Sigmoid colon (tissue), 7 donors: ENCODE data around the gene ZMIZ1. TPM values are rescaled to one million over a fixed set of nuclear protein-coding genes. Genes with fewer than 3 reads are reported as not detected.

Experiments used
- DNase-seq: peaks from one replicate; pipeline ENCODE4 v3.0.0-alpha.2; 2019
- H3K27ac ChIP-seq, 4 donors: fragments of 200-600 bp; sonication (generic); one replicate each; pipeline ENCODE4 v1.5.1; 2016 to 2019; ENCODE audit warnings: mild to moderate bottlenecking in 1 of 4
- H3K27me3 ChIP-seq, 3 donors: fragments of 200-600 bp; sonication (generic); one replicate each; pipeline ENCODE4 v1.5.1; 2019; ENCODE audit warnings: mild to moderate bottlenecking in 1 of 3
- H3K36me3 ChIP-seq, 4 donors: fragments of 200-600 bp; sonication (generic); one replicate each; pipeline ENCODE4 v1.5.1; 2016 to 2019
- H3K4me1 ChIP-seq, 4 donors: fragments of 200-600 bp; sonication (generic); one replicate each; pipeline ENCODE4 v1.5.1; 2017 to 2019
- H3K4me3 ChIP-seq, 4 donors: fragments of 200-600 bp; sonication (generic); one replicate each; pipeline ENCODE4 v1.5.1; 2017 to 2019; ENCODE audit warnings: mild to moderate bottlenecking in 2 of 4, moderate library complexity in 1 of 4
- H3K9me3 ChIP-seq, 4 donors: fragments of 200-600 bp in 3 of 4; sonication (generic) in 3 of 4; one replicate each; pipeline versions ENCODE4 v1.5.1 to v1.6.1; 2013 to 2019
- EP300 ChIP-seq, 4 donors: sonication (generic); formaldehyde crosslinking; IDR thresholded peaks; one replicate each; pipeline ENCODE4 v1.6.1; 2017; ENCODE audit warnings: antibody characterized with exemption in 4 of 4
- POLR2A ChIP-seq, 2 donors: fragments of 450-650 bp; IDR thresholded peaks; one replicate each; pipeline ENCODE4 v1.6.1; 2016; ENCODE audit warnings: antibody characterized with exemption in 2 of 2, mild to moderate bottlenecking in 2 of 2, moderate library complexity in 2 of 2
- POLR2AphosphoS5 ChIP-seq, 4 donors: sonication (generic); formaldehyde crosslinking; IDR thresholded peaks; one replicate each; pipeline ENCODE4 v1.6.1; 2017; ENCODE audit warnings: antibody characterized with exemption in 4 of 4
- WGBS, 2 donors: extraction: QIAGEN DNeasy Blood & Tissue Kit; methylation state at CpG; one replicate each; pipeline ENCODE4 v1.1.7; 2013; 5-methylcytosine and 5-hydroxymethylcytosine counted together
- intact Hi-C: fragments of 100-400 bp; cut with DNase I; formaldehyde crosslinking; loops from one replicate; pipeline ENCODE4 v1.15.1; 2023
- polyA plus RNA-seq, 3 donors: library from polyadenylated mRNA; stranded (reverse); fragments of 200-250 nt; gene quantifications; one replicate each; pipeline ENCODE4 v1.2.3, GENCODE V29; 2013
- total RNA-seq, 4 donors: library from RNA; depleted of rRNA; stranded (reverse); fragments of >200 nt; gene quantifications; one replicate each; pipeline ENCODE4 v1.1.0, GENCODE V29; 2016
- TF ChIP-seq, protein P1 (sequence below), 4 experiments: fragments of 450-650 bp in 3 of 4; fragments of 200-600 bp in 1 of 4; IDR thresholded peaks; one replicate each; pipeline ENCODE4 v1.5.1; 2016 to 2019; ENCODE audit warnings: antibody characterized with exemption in 4 of 4, mild to moderate bottlenecking in 3 of 4, moderate library complexity in 2 of 4
- donor health status: healthy with polysubstance abuse.
- donor health status: Bipolar disorder and iron deficiency.
- donor health status: healthy.

ZMIZ1 gene
- total and polyA plus RNA-seq, 7 donors: 17.4 to 49.3 (median 31.5) TPM

DNA sequence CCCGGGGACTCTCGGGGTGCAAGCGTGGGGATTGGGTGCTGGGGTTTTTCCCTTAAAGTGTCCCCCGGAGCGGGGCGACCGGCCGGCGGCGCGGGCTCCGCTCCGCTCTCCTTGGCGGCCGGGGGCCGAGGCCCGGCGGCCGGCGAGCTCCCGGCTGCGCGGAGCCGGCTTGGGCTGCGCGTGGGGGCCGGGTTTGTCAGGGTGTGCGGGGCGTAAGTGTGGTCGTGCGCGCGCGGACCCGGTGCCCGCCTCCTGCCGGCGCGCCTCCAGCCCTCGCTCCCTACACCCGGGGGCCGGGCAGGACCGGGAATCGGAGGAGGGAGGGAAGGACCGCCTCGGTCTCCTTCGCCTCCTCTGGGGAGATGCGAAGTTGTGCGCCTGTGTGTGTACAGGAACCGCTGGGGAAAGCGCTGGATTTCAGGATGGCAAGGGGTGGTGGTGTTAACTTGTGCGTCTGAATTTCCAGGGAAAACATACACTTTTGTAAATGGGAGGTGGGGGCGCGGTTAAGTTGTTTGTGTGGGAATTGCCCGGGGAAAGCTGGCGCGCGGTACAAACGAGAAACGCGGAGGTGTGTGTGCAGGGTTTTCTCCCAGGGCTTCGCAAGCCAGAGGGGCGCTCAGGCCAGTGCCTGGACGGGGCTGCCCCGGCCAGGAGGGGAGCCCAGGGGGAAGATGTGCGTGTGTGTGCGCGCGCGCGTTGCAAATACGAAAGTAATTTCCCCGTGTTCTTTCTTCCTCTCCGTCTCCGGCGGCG, 737 bp downstream of the ZMIZ1 start:
- intact Hi-C loops: loop anchor here (1.0 to 10.0 kb wide), 10 partner anchors 81 to 1022 kb away; no protein-coding TSS in a partner anchor
- Histone ChIP-seq H3K4me3 (peak overlapping the region; percentile 70 to 96 (median 84)), H3K9me3 (no peaks in the 10 kb centered on the region), H3K27me3 (no peaks in the 10 kb centered on the region), H3K27ac (peak overlapping the region; percentile 96 to 100 (median 99)), H3K4me1 (peaks cover 2 to 55% (median 48%) of the 10 kb centered on the region in 4 donors), H3K36me3 (no peaks in the 10 kb centered on the region)
- TF ChIP-seq EP300 (IDR thresholded peaks at IDR 0.05): no peak
- peak in 1 of 2 donors; percentile 36 for TF ChIP-seq POLR2A (IDR thresholded peaks at IDR 0.05)
- TF ChIP-seq, protein P1, sequence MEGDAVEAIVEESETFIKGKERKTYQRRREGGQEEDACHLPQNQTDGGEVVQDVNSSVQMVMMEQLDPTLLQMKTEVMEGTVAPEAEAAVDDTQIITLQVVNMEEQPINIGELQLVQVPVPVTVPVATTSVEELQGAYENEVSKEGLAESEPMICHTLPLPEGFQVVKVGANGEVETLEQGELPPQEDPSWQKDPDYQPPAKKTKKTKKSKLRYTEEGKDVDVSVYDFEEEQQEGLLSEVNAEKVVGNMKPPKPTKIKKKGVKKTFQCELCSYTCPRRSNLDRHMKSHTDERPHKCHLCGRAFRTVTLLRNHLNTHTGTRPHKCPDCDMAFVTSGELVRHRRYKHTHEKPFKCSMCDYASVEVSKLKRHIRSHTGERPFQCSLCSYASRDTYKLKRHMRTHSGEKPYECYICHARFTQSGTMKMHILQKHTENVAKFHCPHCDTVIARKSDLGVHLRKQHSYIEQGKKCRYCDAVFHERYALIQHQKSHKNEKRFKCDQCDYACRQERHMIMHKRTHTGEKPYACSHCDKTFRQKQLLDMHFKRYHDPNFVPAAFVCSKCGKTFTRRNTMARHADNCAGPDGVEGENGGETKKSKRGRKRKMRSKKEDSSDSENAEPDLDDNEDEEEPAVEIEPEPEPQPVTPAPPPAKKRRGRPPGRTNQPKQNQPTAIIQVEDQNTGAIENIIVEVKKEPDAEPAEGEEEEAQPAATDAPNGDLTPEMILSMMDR (IDR thresholded peaks at IDR 0.05): no peak
- peak; percentile 3 to 76 (median 35) for TF ChIP-seq POLR2AphosphoS5 (IDR thresholded peaks at IDR 0.05)
- peak; percentile 81 for DNase-seq
- 0% methylated on average over 77 of the region's 77 CpGs for WGBS, 2 donors

GRCh38 chr10:79070081-79070605, 1.4 kb downstream of the ZMIZ1 start:
- H3K4me3 ChIP-seq: peak overlapping the region; percentile 70 to 96 (median 84)
- DNase-seq: peak; percentile 83
- WGBS, 2 donors: 1% methylated on average over 55 of the region's 55 CpGs
- H3K4me1 ChIP-seq: peaks cover 2 to 61% (median 54%) of the 10 kb centered on the region in 4 donors
- H3K27me3 ChIP-seq: no peaks in the 10 kb centered on the region
- no peaks in the 10 kb centered on the region for H3K9me3 ChIP-seq
- no peak for TF ChIP-seq POLR2A (IDR thresholded peaks at IDR 0.05)
- TF ChIP-seq POLR2AphosphoS5 (IDR thresholded peaks at IDR 0.05): peak in 1 of 4 donors; percentile 7
- TF ChIP-seq, protein P1 (IDR thresholded peaks at IDR 0.05): no peak
- no peak for TF ChIP-seq EP300 (IDR thresholded peaks at IDR 0.05)
- intact Hi-C loops: loop anchor here (2.0 kb wide), 2 partner anchors 81 to 767 kb away; no protein-coding TSS in a partner anchor
- H3K36me3 ChIP-seq: no peaks in the 10 kb centered on the region
- peak overlapping the region; percentile 96 to 100 (median 99) for H3K27ac ChIP-seq

GRCh38 chr10:79070606-79071395, 2.0 kb downstream of the ZMIZ1 start:
- Histone ChIP-seq H3K27me3 (no peaks in the 10 kb centered on the region), H3K9me3 (no peaks in the 10 kb centered on the region), H3K36me3 (no peaks in the 10 kb centered on the region), H3K4me1 (peaks cover 2 to 68% (median 61%) of the 10 kb centered on the region in 4 donors), H3K27ac (peak overlapping the region; percentile 96 to 100 (median 99)), H3K4me3 (peak overlapping the region; percentile 70 to 96 (median 84))
- intact Hi-C loops: loop anchor here (1.0 to 2.0 kb wide), 3 partner anchors 42 to 768 kb away; no protein-coding TSS in a partner anchor
- WGBS, 2 donors: 1 to 3% methylated on average over 32 of the region's 32 CpGs
- peak; percentile 98 for DNase-seq
- TF ChIP-seq EP300 (IDR thresholded peaks at IDR 0.05) (peak in 1 of 4 donors; percentile 28), POLR2AphosphoS5 (IDR thresholded peaks at IDR 0.05) (peak; percentile 66 to 95 (median 82)), POLR2A (IDR thresholded peaks at IDR 0.05) (peak; percentile 73 to 76)
- TF ChIP-seq, protein P1 (IDR thresholded peaks at IDR 0.05): no peak

DNA sequence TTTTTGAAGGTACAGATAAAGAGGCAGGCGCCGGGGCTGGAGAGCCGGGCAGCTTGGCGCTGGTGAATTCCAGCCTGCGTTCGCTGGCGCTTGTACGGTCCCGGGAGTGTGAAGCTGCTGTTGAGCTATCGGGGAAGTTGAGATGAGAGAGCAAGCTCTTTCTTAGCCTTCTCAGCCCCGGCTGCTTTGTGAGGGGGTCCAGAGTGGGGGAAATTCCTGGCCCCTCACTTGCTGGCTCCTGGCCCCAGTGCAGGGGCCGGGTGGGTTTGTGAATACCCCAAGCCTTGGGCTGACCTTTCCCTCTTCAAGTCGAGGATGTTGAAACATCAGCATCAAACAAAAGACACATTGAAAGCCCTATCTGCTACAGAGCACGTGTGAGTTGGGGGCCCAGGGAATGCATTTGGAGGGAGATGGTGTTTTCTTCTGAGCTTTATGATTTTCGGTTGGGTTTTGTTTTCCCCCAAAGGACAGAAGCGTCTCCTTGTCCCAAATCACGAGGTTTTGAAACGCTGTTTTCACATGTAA, 2.7 kb downstream of the ZMIZ1 start:
- intact Hi-C loops: loop anchor here (1.0 to 2.0 kb wide), 3 partner anchors 42 to 769 kb away; no protein-coding TSS in a partner anchor
- DNase-seq: no peak
- H3K27ac ChIP-seq: peak overlapping the region; percentile 96 to 100 (median 99)
- H3K36me3 ChIP-seq: no peaks in the 10 kb centered on the region
- H3K4me1 ChIP-seq: peaks cover 2 to 71% (median 65%) of the 10 kb centered on the region in 4 donors
- TF ChIP-seq EP300 (IDR thresholded peaks at IDR 0.05) (peak in 1 of 4 donors; percentile 38), POLR2AphosphoS5 (IDR thresholded peaks at IDR 0.05) (peak in 1 of 4 donors; percentile 3), POLR2A (IDR thresholded peaks at IDR 0.05) (peak; percentile 5 to 47)
- TF ChIP-seq, protein P1 (IDR thresholded peaks at IDR 0.05): no peak
- H3K9me3 ChIP-seq: no peaks in the 10 kb centered on the region
- WGBS, 2 donors: 3 to 13% methylated on average over 18 of the region's 18 CpGs
- H3K27me3 ChIP-seq: no peaks in the 10 kb centered on the region
- H3K4me3 ChIP-seq: peak overlapping the region; percentile 70 to 96 (median 84)
